ENCODE data around the gene STXBP5L.

The STXBP5L gene

GRCh38 chr3:120928991-120929390, 21.0 kb downstream of the STXBP5L start:
- TF ChIP-seq NFIC (IDR thresholded peaks at IDR 0.05) = no peak
- no peak for TF ChIP-seq CREB1 (IDR thresholded peaks at IDR 0.05; ENCODE audit: low read depth)
- TF ChIP-seq CEBPB (IDR thresholded peaks at IDR 0.05) = no peak
- no peak for TF ChIP-seq EP300 (IDR thresholded peaks at IDR 0.05; ENCODE audit: borderline replicate concordance)
- TF ChIP-seq EGR1 (IDR thresholded peaks at IDR 0.05) = no peak
- TF ChIP-seq RAD21 (IDR thresholded peaks at IDR 0.05; ENCODE audit: low read depth) = no peak
- no peak for TF ChIP-seq TAF1 (IDR thresholded peaks at IDR 0.05; ENCODE audit: low read depth)
- TF ChIP-seq TEAD4 (IDR thresholded peaks at IDR 0.05) = no peak
- no peak for TF ChIP-seq ZBTB7A (IDR thresholded peaks at IDR 0.05; ENCODE audit: low read depth)
- TF ChIP-seq FOXM1 (IDR thresholded peaks at IDR 0.05; ENCODE audit: borderline replicate concordance, low read depth) = no peak
- no peak for TF ChIP-seq YY1 (IDR thresholded peaks at IDR 0.05; ENCODE audit: low read depth)
- TF ChIP-seq MAX (IDR thresholded peaks at IDR 0.05) = no peak
- no peak for TF ChIP-seq TCF12 (IDR thresholded peaks at IDR 0.05; ENCODE audit: low read depth)
- no peak for TF ChIP-seq USF1 (IDR thresholded peaks at IDR 0.05)
- no peak for TF ChIP-seq REST (IDR thresholded peaks at IDR 0.05; ENCODE audit: low read depth)

- no peak for TF ChIP-seq TAF1 (IDR thresholded peaks at IDR 0.05; ENCODE audit: low read depth)
- TF ChIP-seq REST (IDR thresholded peaks at IDR 0.05; ENCODE audit: low read depth) = no peak
Observed at GRCh38 chr3:120931593-120931992, 23.6 kb downstream of the STXBP5L start.

- TF ChIP-seq MAX (IDR thresholded peaks at IDR 0.05) (no peak), ZBTB7A (IDR thresholded peaks at IDR 0.05; ENCODE audit: low read depth) (no peak), EP300 (IDR thresholded peaks at IDR 0.05; ENCODE audit: borderline replicate concordance) (no peak), TEAD4 (IDR thresholded peaks at IDR 0.05) (no peak), TAF1 (IDR thresholded peaks at IDR 0.05; ENCODE audit: low read depth) (no peak), TCF12 (IDR thresholded peaks at IDR 0.05; ENCODE audit: low read depth) (no peak), CREB1 (IDR thresholded peaks at IDR 0.05; ENCODE audit: low read depth) (no peak), USF1 (IDR thresholded peaks at IDR 0.05) (no peak), YY1 (IDR thresholded peaks at IDR 0.05; ENCODE audit: low read depth) (no peak), CEBPB (IDR thresholded peaks at IDR 0.05) (no peak), NFIC (IDR thresholded peaks at IDR 0.05) (no peak), FOXM1 (IDR thresholded peaks at IDR 0.05; ENCODE audit: borderline replicate concordance, low read depth) (no peak), EGR1 (IDR thresholded peaks at IDR 0.05) (no peak), RAD21 (IDR thresholded peaks at IDR 0.05; ENCODE audit: low read depth) (no peak), REST (IDR thresholded peaks at IDR 0.05; ENCODE audit: low read depth) (no peak)
Observed at GRCh38 chr3:120956143-120956542, 48.1 kb downstream of the STXBP5L start.

GRCh38 chr3:120982608-120983320, 74.8 kb downstream of the STXBP5L start:
- TF ChIP-seq TEAD4 (IDR thresholded peaks at IDR 0.05) (no peak), EP300 (IDR thresholded peaks at IDR 0.05; ENCODE audit: borderline replicate concordance) (no peak), EGR1 (IDR thresholded peaks at IDR 0.05) (no peak), TCF12 (IDR thresholded peaks at IDR 0.05; ENCODE audit: low read depth) (no peak), CEBPB (IDR thresholded peaks at IDR 0.05) (no peak), ZBTB7A (IDR thresholded peaks at IDR 0.05; ENCODE audit: low read depth) (no peak), YY1 (IDR thresholded peaks at IDR 0.05; ENCODE audit: low read depth) (no peak), RAD21 (IDR thresholded peaks at IDR 0.05; ENCODE audit: low read depth) (no peak), CREB1 (IDR thresholded peaks at IDR 0.05; ENCODE audit: low read depth) (no peak), MAX (IDR thresholded peaks at IDR 0.05) (no peak), USF1 (IDR thresholded peaks at IDR 0.05) (no peak), FOXM1 (IDR thresholded peaks at IDR 0.05; ENCODE audit: borderline replicate concordance, low read depth) (no peak), NFIC (IDR thresholded peaks at IDR 0.05) (no peak), REST (IDR thresholded peaks at IDR 0.05; ENCODE audit: low read depth) (no peak), TAF1 (IDR thresholded peaks at IDR 0.05; ENCODE audit: low read depth) (no peak)

All from Ishikawa (cell line).